NT2/D1 (cell line): ENCODE data around the gene SPAG7.
A peak's percentile ranks its signal among the peaks of the same experiment; 100 is the strongest.

ENCODE experiments used
- DNase-seq: peaks from one replicate; pipeline ENCODE4 v3.0.0-alpha.2; 2011; ENCODE audit warnings: low read depth, low spot score
- H3K27me3 ChIP-seq: 2 replicates; pipeline ENCODE4 v1.6.0; 2011; ENCODE audit warnings: mild to moderate bottlenecking; ENCODE audit not compliant: insufficient read length, insufficient read depth
- H3K36me3 ChIP-seq: 2 replicates; pipeline ENCODE4 v1.6.1; 2011; ENCODE audit warnings: mild to moderate bottlenecking, low read length, mixed read lengths; ENCODE audit not compliant: insufficient read depth, insufficient read length
- H3K4me1 ChIP-seq: 2 replicates; pipeline ENCODE4 v1.5.1; 2011; ENCODE audit not compliant: insufficient read depth, insufficient read length
- H3K4me3 ChIP-seq: 2 replicates; pipeline ENCODE4 v1.5.1; 2011; ENCODE audit warnings: low read depth; ENCODE audit not compliant: insufficient read length
- H3K9ac ChIP-seq: 2 replicates; pipeline ENCODE4 v1.6.0; 2011; ENCODE audit warnings: low read depth; ENCODE audit not compliant: insufficient read length
- H3K9me3 ChIP-seq: 2 replicates; pipeline ENCODE4 v1.5.1; 2011; ENCODE audit warnings: mild to moderate bottlenecking, low read length; ENCODE audit not compliant: insufficient read depth
- SUZ12 ChIP-seq: IDR thresholded peaks from 2 replicates; pipeline ENCODE4 v1.6.1; 2011; ENCODE audit not compliant: insufficient read length, insufficient read depth; ENCODE audit errors: extremely low read depth
- YY1 ChIP-seq: IDR thresholded peaks from 2 replicates; pipeline ENCODE4 v1.6.1; 2011; ENCODE audit not compliant: insufficient read length, insufficient read depth
- ZNF274 ChIP-seq: IDR thresholded peaks from 2 replicates; pipeline ENCODE4 v1.6.1; 2011; ENCODE audit warnings: mild to moderate bottlenecking, low read depth, low read length

The SPAG7 gene

GRCh38 chr17:4967539-4968485 lies at the start of gene SPAG7:
Gene SPAG7 (minus strand): TSS chr17:4967817. CDS start chr17:4967804, 13 bp downstream.
- Histone ChIP-seq H3K4me1 (peaks cover 9% of the 10 kb centered on the region), H3K36me3 (peaks cover 39% of the 10 kb centered on the region), H3K9ac (peak within 1 kb of the TSS; percentile 95), H3K9me3 (no peaks in the 10 kb centered on the region), H3K4me3 (peak within 1 kb of the TSS; percentile 91), H3K27me3 (no peaks in the 10 kb centered on the region)
- TF ChIP-seq ZNF274 (no peak), YY1 (peak; percentile 82)
- DNase-seq, result peak; percentile 91

GRCh38 chr17:5014357-5014756 lies 46.7 kb upstream of the SPAG7 start:
- peaks cover 61% of the 10 kb centered on the region for H3K36me3 ChIP-seq
- no peak for DNase-seq
- H3K4me3 ChIP-seq, result no peak overlapping the region
- TF ChIP-seq YY1, result no peak
- no peak for TF ChIP-seq ZNF274
- no peak for TF ChIP-seq SUZ12
- no peaks in the 10 kb centered on the region for H3K9me3 ChIP-seq
- H3K4me1 ChIP-seq, result peaks cover 2% of the 10 kb centered on the region
- H3K27me3 ChIP-seq, result no peaks in the 10 kb centered on the region
- no peak overlapping the region for H3K9ac ChIP-seq

GRCh38 chr17:5011928-5012327 lies 44.3 kb upstream of the SPAG7 start:
- Histone ChIP-seq H3K36me3 (peaks cover 72% of the 10 kb centered on the region), H3K27me3 (no peaks in the 10 kb centered on the region), H3K4me3 (no peak overlapping the region), H3K4me1 (no peaks in the 10 kb centered on the region), H3K9me3 (no peaks in the 10 kb centered on the region), H3K9ac (no peak overlapping the region)
- TF ChIP-seq SUZ12 (no peak), ZNF274 (no peak), YY1 (no peak)
- no peak for DNase-seq

GRCh38 chr17:5003214-5003867 lies 35.7 kb upstream of the SPAG7 start:
- DNase-seq, result no peak
- peaks cover 10% of the 10 kb centered on the region for H3K4me1 ChIP-seq
- H3K9ac ChIP-seq, result no peak overlapping the region
- TF ChIP-seq ZNF274 (no peak), SUZ12 (no peak)
- H3K9me3 ChIP-seq, result no peaks in the 10 kb centered on the region
- H3K27me3 ChIP-seq, result no peaks in the 10 kb centered on the region
- peaks cover 72% of the 10 kb centered on the region for H3K36me3 ChIP-seq
- no peak overlapping the region for H3K4me3 ChIP-seq

GRCh38 chr17:5002121-5002788 lies 34.6 kb upstream of the SPAG7 start:
- peaks cover 62% of the 10 kb centered on the region for H3K36me3 ChIP-seq
- no peak overlapping the region for H3K9ac ChIP-seq
- TF ChIP-seq YY1 (no peak), SUZ12 (no peak), ZNF274 (no peak)
- no peaks in the 10 kb centered on the region for H3K9me3 ChIP-seq
- no peaks in the 10 kb centered on the region for H3K27me3 ChIP-seq
- no peak overlapping the region for H3K4me3 ChIP-seq
- no peak for DNase-seq
- H3K4me1 ChIP-seq, result peaks cover 10% of the 10 kb centered on the region

GRCh38 chr17:5000237-5000639 lies 32.6 kb upstream of the SPAG7 start:
- no peak for TF ChIP-seq SUZ12
- no peak for TF ChIP-seq YY1
- TF ChIP-seq ZNF274, result no peak
- Histone ChIP-seq H3K36me3 (peaks cover 48% of the 10 kb centered on the region), H3K9ac (peak overlapping the region; percentile 42), H3K27me3 (no peaks in the 10 kb centered on the region), H3K4me1 (peaks cover 14% of the 10 kb centered on the region), H3K9me3 (no peaks in the 10 kb centered on the region), H3K4me3 (no peak overlapping the region)
- no peak for DNase-seq
